ENCODE measurements around the gene GMCL1. TPM values are rescaled to one million over a fixed set of nuclear protein-coding genes. Genes with fewer than 3 reads are reported as not detected.
A peak's percentile ranks its signal among the peaks of the same experiment; 100 is the strongest.
"Not testable (repeated sequence)": the region's sequence is repeated elsewhere in the genome, so short reads cannot be mapped to it uniquely, and the experiment has no call there.

The GMCL1 gene
- total RNA-seq, 6 experiments from 2014 or later: 5.8 to 11.4 (median 6.8) TPM

DNA sequence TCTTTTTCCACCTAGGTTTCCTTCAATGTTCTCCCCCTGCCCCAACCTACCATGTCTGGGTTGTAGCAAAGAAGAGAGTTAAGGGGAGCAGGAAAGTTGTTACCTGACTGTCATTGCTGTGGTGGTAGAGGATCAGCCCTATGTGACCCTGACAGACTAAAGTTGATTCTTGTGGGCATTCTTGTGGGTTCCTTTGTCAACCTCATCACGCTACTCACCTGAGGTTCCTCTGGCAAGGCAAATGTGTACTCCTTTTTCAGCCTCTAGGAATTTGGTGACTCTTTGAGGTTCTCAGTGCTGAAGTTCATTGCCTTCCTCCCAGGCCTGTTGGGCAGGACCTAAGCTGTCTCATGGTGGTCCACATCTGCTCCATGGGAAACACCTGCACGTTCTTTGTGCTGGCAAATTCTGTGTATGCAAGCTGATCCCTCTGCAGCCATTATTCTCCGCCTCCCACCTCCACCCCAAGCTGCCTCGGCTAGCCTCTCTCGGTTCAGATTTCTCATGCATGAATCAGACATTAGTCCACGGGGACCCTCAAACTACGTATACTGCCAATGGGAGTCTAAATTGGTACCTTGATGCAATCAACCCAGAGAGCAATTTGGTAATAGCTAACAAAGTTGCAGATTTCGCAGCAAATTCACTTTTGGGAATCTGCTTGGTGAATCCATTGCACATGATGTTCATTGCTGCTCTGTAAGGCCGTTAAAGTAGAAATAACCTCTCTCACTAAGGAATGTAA is 1.5 kb upstream of the GMCL1 start:
- no peak overlapping the region for H3K27ac ChIP-seq
- intact Hi-C loops (cut with DNase I): no loop called here

DNA sequence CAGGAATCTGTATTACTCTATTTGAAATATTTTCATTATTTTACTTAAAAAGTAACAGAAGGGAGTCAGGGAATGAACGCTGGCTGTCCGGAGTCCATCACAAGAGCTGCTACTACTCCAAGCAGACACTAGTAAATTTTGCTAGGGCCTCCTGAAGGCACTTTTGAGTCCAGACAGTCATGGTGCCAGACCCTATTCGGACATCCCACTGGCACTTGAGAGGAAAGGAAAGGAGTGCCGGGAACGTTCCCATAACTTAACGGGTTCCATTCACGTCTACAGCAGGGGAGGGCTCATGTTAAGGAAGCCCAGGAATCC is 563 bp upstream of the GMCL1 start:
- H3K36me3 ChIP-seq: no peaks in the 10 kb centered on the region
- DNase-seq (no peak), ATAC-seq (peak in 1 of 4 donors; percentile 2)
- H3K27ac ChIP-seq: peak overlapping the region; percentile 80 to 91 (median 87)
- H3K4me1 ChIP-seq: peaks cover 0 to 25% (median 8%) of the 10 kb centered on the region in 4 donors
- 12% methylated on average over 3 of the region's 7 CpGs for WGBS (ENCODE audit: insufficient coverage, low coverage, low lambda C conversion rate, missing lambda C conversion rate)
- no peak for TF ChIP-seq POLR2A (IDR thresholded peaks at IDR 0.05)
- TF ChIP-seq, protein P1, sequence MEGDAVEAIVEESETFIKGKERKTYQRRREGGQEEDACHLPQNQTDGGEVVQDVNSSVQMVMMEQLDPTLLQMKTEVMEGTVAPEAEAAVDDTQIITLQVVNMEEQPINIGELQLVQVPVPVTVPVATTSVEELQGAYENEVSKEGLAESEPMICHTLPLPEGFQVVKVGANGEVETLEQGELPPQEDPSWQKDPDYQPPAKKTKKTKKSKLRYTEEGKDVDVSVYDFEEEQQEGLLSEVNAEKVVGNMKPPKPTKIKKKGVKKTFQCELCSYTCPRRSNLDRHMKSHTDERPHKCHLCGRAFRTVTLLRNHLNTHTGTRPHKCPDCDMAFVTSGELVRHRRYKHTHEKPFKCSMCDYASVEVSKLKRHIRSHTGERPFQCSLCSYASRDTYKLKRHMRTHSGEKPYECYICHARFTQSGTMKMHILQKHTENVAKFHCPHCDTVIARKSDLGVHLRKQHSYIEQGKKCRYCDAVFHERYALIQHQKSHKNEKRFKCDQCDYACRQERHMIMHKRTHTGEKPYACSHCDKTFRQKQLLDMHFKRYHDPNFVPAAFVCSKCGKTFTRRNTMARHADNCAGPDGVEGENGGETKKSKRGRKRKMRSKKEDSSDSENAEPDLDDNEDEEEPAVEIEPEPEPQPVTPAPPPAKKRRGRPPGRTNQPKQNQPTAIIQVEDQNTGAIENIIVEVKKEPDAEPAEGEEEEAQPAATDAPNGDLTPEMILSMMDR (IDR thresholded peaks at IDR 0.05): no peak
- no peaks in the 10 kb centered on the region for H3K27me3 ChIP-seq
- no peaks in the 10 kb centered on the region for H3K9me3 ChIP-seq
- intact Hi-C loops (cut with DNase I): no loop called here
- peak overlapping the region; percentile 71 to 86 (median 82) for H3K4me3 ChIP-seq

More for the DNA sequence above, 1.5 kb upstream of the GMCL1 start:
- Histone ChIP-seq H3K4me3 (no peak overlapping the region), H3K27me3 (no peaks in the 10 kb centered on the region), H3K36me3 (no peaks in the 10 kb centered on the region), H3K9me3 (no peaks in the 10 kb centered on the region), H3K4me1 (peaks cover 0 to 25% (median 8%) of the 10 kb centered on the region in 4 donors)
- WGBS (ENCODE audit: insufficient coverage, low coverage, low lambda C conversion rate, missing lambda C conversion rate): 82% methylated on average over 9 of the region's 9 CpGs
- DNase-seq (no peak), ATAC-seq (no peak)
- no peak for TF ChIP-seq POLR2A (IDR thresholded peaks at IDR 0.05)
- TF ChIP-seq, protein P1 (IDR thresholded peaks at IDR 0.05): no peak

DNA sequence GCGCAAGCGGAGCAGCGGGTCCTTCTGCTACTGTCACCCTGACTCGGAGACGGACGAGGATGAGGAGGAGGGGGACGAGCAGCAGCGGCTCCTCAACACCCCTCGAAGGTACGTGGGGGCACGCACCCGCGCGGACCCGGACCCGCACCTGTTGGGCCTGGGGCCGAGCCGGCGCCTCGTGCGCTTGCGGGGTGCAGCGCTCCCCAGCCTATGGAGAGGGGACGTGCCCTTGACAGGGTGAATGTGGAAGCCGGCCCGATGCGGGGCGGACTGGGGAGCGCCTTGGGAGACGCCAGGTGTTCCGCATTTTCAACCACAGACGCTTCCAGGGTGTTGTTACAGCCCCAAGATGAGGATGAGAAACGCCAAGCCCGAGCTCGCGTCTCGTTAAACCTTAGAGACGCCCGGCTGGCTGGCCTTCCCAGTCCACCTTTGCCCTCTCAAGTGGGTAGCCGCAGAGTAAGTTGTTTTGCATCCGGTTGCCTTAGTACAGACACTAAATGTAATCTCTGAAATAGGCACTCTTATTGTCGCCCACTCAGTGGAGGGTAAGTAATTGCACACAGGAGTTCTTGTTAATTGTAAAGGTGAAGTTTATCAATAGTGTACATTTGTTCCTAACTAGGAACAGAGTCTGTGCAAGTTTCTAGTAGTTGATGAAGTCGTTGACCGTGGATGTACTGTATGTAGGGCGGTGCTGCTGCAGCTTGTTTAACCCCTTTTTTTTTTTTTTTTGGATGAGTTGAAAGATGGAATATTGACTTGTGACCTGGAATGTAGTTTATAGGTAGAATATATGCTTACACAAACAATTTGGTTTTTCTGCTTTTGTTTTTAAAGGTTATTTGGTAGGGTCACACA is 815 bp downstream of the GMCL1 start:
- H3K4me1 ChIP-seq: peaks cover 0 to 25% (median 8%) of the 10 kb centered on the region in 4 donors
- peak overlapping the region; percentile 16 to 91 (median 87) for H3K27ac ChIP-seq
- peak; percentile 27 to 51 (median 44) for ATAC-seq
- peak; percentile 54 to 73 (median 56) for DNase-seq
- no peak for TF ChIP-seq POLR2A (IDR thresholded peaks at IDR 0.05)
- TF ChIP-seq, protein P1 (IDR thresholded peaks at IDR 0.05): no peak
- H3K36me3 ChIP-seq: no peaks in the 10 kb centered on the region
- H3K27me3 ChIP-seq: no peaks in the 10 kb centered on the region
- WGBS (ENCODE audit: insufficient coverage, low coverage, low lambda C conversion rate, missing lambda C conversion rate): under 1% methylated on average over 20 of the region's 45 CpGs
- no peaks in the 10 kb centered on the region for H3K9me3 ChIP-seq
- peak overlapping the region; percentile 71 to 86 (median 82) for H3K4me3 ChIP-seq
- intact Hi-C loops (cut with DNase I): no loop called here

DNA sequence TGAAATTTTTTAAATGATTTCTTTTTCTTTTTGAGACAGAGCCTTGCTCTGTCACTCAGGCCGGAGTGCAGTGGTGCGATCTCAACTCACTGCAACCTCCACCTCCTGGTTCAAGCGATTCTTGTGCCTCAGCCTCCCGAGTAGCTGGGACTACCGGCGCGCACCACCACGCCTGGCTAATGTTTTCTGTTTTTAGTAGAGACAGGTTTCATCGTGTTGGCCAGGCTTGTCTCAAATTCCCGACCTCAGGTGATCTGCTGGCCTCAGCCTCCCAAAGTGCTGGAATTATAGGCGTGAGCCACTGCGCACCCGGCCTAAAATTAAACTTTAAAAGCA is 1.4 kb downstream of the GMCL1 start:
- H3K27me3 ChIP-seq; H3K27ac ChIP-seq; H3K9me3 ChIP-seq; DNase-seq; intact Hi-C loops (cut with DNase I); H3K36me3 ChIP-seq; ATAC-seq: not testable (repeated sequence)
- Histone ChIP-seq H3K4me1 (peaks cover 0 to 25% (median 8%) of the 10 kb centered on the region in 4 donors), H3K4me3 (peak overlapping the region in 2 of 3 donors; percentile 71 to 86)
- 85% methylated on average over 12 of the region's 13 CpGs for WGBS (ENCODE audit: insufficient coverage, low coverage, low lambda C conversion rate, missing lambda C conversion rate)

Data from right lobe of liver (tissue), 6 donors.